ENCODE data around the gene ADGRV1. TPM values are rescaled to one million over a fixed set of nuclear protein-coding genes. Genes with fewer than 3 reads are reported as not detected.
A peak's percentile ranks its signal among the peaks of the same experiment; 100 is the strongest.

ADGRV1 gene
- total RNA-seq, 1 experiment from 2014 or later: 6.8 TPM

DNA sequence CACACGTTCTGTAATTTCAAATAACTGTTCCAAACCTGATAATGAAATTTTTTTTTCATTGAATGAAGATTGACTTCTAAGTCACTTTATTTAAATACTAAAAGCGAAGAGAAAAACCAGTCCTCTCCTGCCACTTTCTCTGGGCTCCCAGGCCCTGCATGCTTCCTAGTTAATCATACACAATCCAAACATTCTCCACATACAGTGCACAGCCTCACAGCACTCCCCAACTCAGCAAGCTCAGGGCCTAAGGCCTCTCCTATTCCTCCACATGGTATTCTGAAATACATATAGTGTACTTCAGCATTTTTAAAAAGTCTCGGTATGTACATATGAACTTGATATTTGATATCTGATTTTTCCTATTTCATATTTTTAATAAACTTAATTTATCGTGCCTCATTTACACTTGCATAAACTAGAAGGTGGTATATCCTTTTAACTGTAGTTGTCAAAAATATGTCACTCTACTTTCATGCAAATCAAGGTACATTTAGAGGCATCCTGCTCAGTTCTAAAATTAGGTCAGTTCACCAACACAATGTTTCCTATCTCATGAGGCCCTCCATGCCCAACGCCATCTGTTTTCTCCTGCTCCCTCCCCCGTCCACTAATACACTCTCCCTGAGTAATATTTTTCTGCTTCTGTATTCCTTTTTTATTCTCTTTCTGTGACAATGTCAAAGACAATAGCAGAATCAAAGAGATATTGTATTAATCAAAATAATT, 617.9 kb downstream of the ADGRV1 start:
- Histone ChIP-seq H3K36me3 (ENCODE audit: insufficient read depth, low read length, poor library complexity, severe bottlenecking) (no peaks in the 10 kb centered on the region), H3K4me3 (ENCODE audit: low read depth, low read length, poor library complexity, severe bottlenecking) (no peak overlapping the region), H3K9me3 (ENCODE audit: low read depth, low read length, poor library complexity, severe bottlenecking) (no peaks in the 10 kb centered on the region), H3K27ac (ENCODE audit: low read depth, low read length, poor library complexity, severe bottlenecking) (peak overlapping the region; percentile 44), H3K4me1 (ENCODE audit: insufficient read depth, low read length, poor library complexity, severe bottlenecking) (peaks cover 45% of the 10 kb centered on the region), H3K27me3 (replicated peaks; ENCODE audit: insufficient read depth, low read depth, low read length, poor library complexity) (no peaks in the 10 kb centered on the region)
- DNase-seq (ENCODE audit: low spot score): no peak
- POLR2A ChIA-PET (ENCODE audit: low non-redundant PET): interaction anchor here (0.5 kb wide), 1 partner anchor 236 kb away, joined by 9 read pairs; no protein-coding TSS in a partner anchor
- CTCF ChIA-PET: no interaction called here
- intact Hi-C loops (cut with micrococcal nuclease; ENCODE audit: unreplicated experiment): loop anchor here (5.0 kb wide), 1 partner anchor 304 kb away; no protein-coding TSS in a partner anchor
- BruUV-seq (replicated peaks): no TSS peak
- no peak for TF ChIP-seq EZH2 (IDR thresholded peaks at IDR 0.05; ENCODE audit: borderline replicate concordance, low read depth, low read length, poor library complexity, severe bottlenecking)
- TF ChIP-seq, protein P1, sequence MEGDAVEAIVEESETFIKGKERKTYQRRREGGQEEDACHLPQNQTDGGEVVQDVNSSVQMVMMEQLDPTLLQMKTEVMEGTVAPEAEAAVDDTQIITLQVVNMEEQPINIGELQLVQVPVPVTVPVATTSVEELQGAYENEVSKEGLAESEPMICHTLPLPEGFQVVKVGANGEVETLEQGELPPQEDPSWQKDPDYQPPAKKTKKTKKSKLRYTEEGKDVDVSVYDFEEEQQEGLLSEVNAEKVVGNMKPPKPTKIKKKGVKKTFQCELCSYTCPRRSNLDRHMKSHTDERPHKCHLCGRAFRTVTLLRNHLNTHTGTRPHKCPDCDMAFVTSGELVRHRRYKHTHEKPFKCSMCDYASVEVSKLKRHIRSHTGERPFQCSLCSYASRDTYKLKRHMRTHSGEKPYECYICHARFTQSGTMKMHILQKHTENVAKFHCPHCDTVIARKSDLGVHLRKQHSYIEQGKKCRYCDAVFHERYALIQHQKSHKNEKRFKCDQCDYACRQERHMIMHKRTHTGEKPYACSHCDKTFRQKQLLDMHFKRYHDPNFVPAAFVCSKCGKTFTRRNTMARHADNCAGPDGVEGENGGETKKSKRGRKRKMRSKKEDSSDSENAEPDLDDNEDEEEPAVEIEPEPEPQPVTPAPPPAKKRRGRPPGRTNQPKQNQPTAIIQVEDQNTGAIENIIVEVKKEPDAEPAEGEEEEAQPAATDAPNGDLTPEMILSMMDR (conservative IDR thresholded peaks at IDR 0.05; ENCODE audit: low read depth, low read length): no peak

DNA sequence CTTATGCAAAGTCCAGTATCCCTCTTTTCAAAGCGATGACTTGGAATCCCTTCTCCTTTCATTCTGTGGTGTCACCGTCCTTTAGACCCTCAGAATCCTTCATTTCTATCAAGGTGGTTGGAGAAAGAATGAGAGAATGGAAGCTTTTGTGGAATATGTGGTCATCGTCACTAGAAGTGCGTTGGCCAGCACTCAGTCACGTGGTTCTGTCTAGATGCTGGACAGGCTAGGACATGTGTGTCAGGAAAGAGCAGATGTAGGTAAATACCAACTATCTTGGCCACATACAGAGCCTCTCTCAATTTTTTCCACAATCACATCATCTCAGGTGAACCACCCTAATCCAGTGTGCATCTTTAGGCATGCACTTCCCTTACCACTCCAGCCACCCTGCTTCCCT, 618.5 kb downstream of the ADGRV1 start:
- H3K36me3 ChIP-seq (ENCODE audit: insufficient read depth, low read length, poor library complexity, severe bottlenecking): no peaks in the 10 kb centered on the region
- H3K27ac ChIP-seq (ENCODE audit: low read depth, low read length, poor library complexity, severe bottlenecking): no peak overlapping the region
- intact Hi-C loops (cut with micrococcal nuclease; ENCODE audit: unreplicated experiment): loop anchor here (5.0 kb wide), 1 partner anchor 305 kb away; no protein-coding TSS in a partner anchor
- no peaks in the 10 kb centered on the region for H3K9me3 ChIP-seq (ENCODE audit: low read depth, low read length, poor library complexity, severe bottlenecking)
- H3K4me3 ChIP-seq (ENCODE audit: low read depth, low read length, poor library complexity, severe bottlenecking): no peak overlapping the region
- no TSS peak for BruUV-seq (replicated peaks)
- no peak for DNase-seq (ENCODE audit: low spot score)
- peaks cover 45% of the 10 kb centered on the region for H3K4me1 ChIP-seq (ENCODE audit: insufficient read depth, low read length, poor library complexity, severe bottlenecking)
- TF ChIP-seq, protein P1 (conservative IDR thresholded peaks at IDR 0.05; ENCODE audit: low read depth, low read length): no peak
- TF ChIP-seq EZH2 (IDR thresholded peaks at IDR 0.05; ENCODE audit: borderline replicate concordance, low read depth, low read length, poor library complexity, severe bottlenecking): no peak
- POLR2A ChIA-PET (ENCODE audit: low non-redundant PET): no interaction called here
- H3K27me3 ChIP-seq (replicated peaks; ENCODE audit: insufficient read depth, low read depth, low read length, poor library complexity): no peaks in the 10 kb centered on the region
- CTCF ChIA-PET: no interaction called here

DNA sequence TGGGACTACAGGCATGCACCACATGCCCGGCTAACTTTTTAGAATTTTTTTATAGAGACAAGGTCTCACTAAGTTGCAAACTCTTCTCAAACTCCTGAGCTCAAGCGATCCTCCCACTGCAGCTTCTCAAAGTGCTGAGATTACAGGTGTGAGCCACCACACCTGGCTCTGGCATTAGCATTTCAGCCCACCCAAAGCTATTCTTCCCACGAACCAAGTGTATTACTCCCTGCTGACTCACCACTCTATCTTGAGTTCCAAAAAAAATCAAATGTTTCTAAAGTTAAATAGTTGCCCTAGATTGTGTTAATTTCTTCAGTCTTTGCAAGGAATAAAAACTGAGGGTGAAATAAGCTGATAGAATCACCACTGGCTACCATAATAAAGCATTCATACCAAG, 619.0 kb downstream of the ADGRV1 start:
- ChIA-PET POLR2A (ENCODE audit: low non-redundant PET) (no interaction called here), CTCF (interaction anchor here (0.7 kb wide), 1 partner anchor 17 kb away, joined by 8 read pairs; no protein-coding TSS in a partner anchor)
- Histone ChIP-seq H3K4me1 (ENCODE audit: insufficient read depth, low read length, poor library complexity, severe bottlenecking) (peaks cover 48% of the 10 kb centered on the region), H3K27ac (ENCODE audit: low read depth, low read length, poor library complexity, severe bottlenecking) (no peak overlapping the region), H3K9me3 (ENCODE audit: low read depth, low read length, poor library complexity, severe bottlenecking) (no peaks in the 10 kb centered on the region), H3K36me3 (ENCODE audit: insufficient read depth, low read length, poor library complexity, severe bottlenecking) (no peaks in the 10 kb centered on the region), H3K4me3 (ENCODE audit: low read depth, low read length, poor library complexity, severe bottlenecking) (no peak overlapping the region), H3K27me3 (replicated peaks; ENCODE audit: insufficient read depth, low read depth, low read length, poor library complexity) (no peaks in the 10 kb centered on the region)
- no peak for TF ChIP-seq EZH2 (IDR thresholded peaks at IDR 0.05; ENCODE audit: borderline replicate concordance, low read depth, low read length, poor library complexity, severe bottlenecking)
- TF ChIP-seq, protein P1 (conservative IDR thresholded peaks at IDR 0.05; ENCODE audit: low read depth, low read length): no peak
- intact Hi-C loops (cut with micrococcal nuclease; ENCODE audit: unreplicated experiment): loop anchor here (5.0 kb wide), 1 partner anchor 305 kb away; no protein-coding TSS in a partner anchor
- DNase-seq (ENCODE audit: low spot score): no peak
- no TSS peak for BruUV-seq (replicated peaks)

Measured in A673 (cell line).